GM12864 (cell line): ENCODE data around the gene OTOGL.
A peak's percentile ranks its signal among the peaks of the same experiment; 100 is the strongest.

Source experiments
- DNase-seq: peaks from one replicate; pipeline ENCODE4 v3.0.0-alpha.2; 2011; ENCODE audit warnings: low read depth
- H3K4me3 ChIP-seq: 2 replicates; pipeline ENCODE4 v1.5.1; 2011; ENCODE audit warnings: mild to moderate bottlenecking, low read depth, low read length, control low read depth
- TF ChIP-seq, protein P1 (sequence below): IDR thresholded peaks from 2 replicates; pipeline ENCODE4 v1.5.1; 2011; ENCODE audit warnings: low read depth, mild to moderate bottlenecking, moderate library complexity, low read length, control low read depth, inconsistent platforms; ENCODE audit errors: missing control alignments

Gene OTOGL

DNA sequence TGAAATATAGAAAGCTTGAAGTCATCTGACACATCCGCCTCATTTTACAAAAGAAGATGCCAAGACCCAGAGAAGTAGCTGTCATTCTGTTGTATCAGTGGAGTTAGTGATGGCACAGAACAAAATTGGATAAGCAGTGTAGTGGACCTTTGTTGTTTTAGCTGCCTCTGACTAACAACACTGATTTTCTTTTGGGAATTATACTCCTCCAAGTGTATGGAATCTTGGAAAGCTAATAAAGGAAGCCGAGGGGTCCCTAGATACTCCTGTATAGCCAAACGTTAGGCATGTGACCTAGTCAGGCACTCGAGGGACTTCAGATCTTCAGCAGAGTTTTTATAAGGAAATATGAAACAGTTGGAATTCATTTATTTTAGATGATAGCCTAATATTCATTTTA, 94.5 kb downstream of the OTOGL start:
- TF ChIP-seq, protein P1, sequence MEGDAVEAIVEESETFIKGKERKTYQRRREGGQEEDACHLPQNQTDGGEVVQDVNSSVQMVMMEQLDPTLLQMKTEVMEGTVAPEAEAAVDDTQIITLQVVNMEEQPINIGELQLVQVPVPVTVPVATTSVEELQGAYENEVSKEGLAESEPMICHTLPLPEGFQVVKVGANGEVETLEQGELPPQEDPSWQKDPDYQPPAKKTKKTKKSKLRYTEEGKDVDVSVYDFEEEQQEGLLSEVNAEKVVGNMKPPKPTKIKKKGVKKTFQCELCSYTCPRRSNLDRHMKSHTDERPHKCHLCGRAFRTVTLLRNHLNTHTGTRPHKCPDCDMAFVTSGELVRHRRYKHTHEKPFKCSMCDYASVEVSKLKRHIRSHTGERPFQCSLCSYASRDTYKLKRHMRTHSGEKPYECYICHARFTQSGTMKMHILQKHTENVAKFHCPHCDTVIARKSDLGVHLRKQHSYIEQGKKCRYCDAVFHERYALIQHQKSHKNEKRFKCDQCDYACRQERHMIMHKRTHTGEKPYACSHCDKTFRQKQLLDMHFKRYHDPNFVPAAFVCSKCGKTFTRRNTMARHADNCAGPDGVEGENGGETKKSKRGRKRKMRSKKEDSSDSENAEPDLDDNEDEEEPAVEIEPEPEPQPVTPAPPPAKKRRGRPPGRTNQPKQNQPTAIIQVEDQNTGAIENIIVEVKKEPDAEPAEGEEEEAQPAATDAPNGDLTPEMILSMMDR = no peak
- DNase-seq = no peak
- no peak overlapping the region for H3K4me3 ChIP-seq

DNA sequence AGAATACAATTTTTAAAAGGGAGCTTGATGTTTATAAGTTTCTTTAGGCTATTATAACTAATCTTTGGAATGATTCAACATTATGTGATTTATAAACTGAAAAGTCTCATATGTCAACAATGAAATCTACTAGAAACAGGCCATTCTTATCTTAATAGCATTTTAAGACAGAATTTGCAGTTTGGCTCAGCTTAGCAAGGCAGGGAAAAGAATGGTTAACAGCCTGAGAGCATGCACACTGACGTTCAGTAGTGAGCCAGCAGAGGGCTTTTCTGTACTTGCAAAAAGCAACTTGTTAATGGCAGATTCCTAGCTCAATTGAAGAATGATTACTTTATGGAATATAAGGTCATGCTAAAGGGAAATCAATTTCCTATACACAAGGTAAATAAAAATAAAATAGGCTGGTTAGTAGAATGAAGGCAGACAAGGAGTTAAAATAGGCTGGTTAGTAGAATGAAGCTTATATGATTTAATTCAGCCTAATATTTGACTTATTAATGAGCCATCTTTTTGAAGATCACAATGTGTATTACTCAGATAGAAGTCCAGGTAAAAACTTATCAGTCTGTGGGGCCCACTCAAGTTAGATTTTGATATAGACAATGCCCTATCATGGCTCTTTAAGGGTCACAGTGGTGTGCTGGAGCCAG, 95.9 kb downstream of the OTOGL start:
- no peak for DNase-seq
- H3K4me3 ChIP-seq = no peak overlapping the region
- TF ChIP-seq, protein P1 = peak; percentile 67

DNA sequence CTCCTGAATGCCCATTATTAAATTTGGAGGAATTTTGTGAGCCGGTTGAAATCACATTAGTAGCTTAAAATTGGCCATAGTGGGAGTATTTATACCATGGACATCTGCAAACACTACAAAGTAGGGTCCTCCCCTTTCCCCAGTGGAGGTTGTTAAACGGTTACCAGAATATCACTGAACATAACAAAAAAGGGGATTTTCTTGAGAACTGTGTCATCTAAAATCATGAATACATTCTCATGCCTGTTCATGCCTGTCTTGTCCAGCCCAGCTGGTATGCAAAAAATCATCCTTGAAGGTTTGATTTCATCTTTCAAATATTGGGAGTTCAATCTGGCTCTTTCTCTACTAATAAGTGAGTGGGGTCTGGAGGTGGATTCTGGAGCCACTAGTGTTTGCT, 96.4 kb downstream of the OTOGL start:
- DNase-seq = no peak
- TF ChIP-seq, protein P1 = no peak
- H3K4me3 ChIP-seq = no peak overlapping the region

DNA sequence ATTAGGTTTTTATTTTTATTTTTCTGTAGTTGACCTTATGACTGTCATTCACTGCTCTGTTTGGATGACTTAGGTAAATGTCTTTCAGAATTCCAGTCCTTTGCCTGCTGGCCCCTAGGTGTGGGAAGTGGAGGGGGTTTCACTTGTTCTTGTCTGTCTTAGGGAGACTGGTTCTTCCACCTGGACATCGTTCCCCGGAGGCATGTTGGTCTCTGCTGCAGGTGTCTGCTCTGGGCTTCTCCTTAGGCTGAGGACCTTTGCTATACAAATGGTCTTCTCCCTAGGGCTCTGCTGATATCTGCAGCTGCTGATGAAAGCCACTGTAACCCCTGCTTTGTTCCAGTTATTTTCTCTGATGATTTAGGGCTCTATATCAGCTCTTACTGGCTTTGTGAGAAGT, 97.1 kb downstream of the OTOGL start:
- H3K4me3 ChIP-seq = no peak overlapping the region
- no peak for DNase-seq
- TF ChIP-seq, protein P1 = no peak

GRCh38 chr12:80198782-80199337, 99.5 kb downstream of the OTOGL start:
- TF ChIP-seq, protein P1 = no peak
- DNase-seq = no peak
- H3K4me3 ChIP-seq = no peak overlapping the region

DNA sequence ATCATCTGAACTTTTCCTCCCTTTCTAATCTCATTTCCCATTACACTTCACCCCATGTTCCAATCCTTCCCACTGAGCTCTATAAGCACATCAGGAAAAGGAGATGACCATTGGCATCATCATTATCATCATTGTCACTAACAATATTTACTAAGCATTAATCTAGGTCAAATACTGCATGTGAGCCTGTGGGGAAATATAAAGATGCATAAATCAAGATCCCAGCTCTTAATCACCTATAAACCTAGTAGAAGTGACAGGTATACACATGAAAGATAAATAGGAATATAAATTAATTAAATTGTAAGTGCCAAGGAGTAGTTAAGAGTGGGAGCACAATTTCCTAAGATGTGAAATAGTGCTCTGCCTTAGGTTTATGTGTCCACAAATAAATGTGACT, 100.6 kb downstream of the OTOGL start:
- no peak overlapping the region for H3K4me3 ChIP-seq
- TF ChIP-seq, protein P1 = no peak
- DNase-seq = no peak

- TF ChIP-seq, protein P1 = no peak
- H3K4me3 ChIP-seq = no peak overlapping the region
- no peak for DNase-seq
These were observed 101.1 kb downstream of the OTOGL start for GRCh38 chr12:80200414-80200813.
